ENCODE measurements around the gene MIS18BP1.
"Not testable (repeated sequence)": the region's sequence is repeated elsewhere in the genome, so short reads cannot be mapped to it uniquely, and the experiment has no call there.

MIS18BP1 gene

GRCh38 chr14:45246151-45246550, 6.9 kb downstream of the MIS18BP1 start:
- DNase-seq (ENCODE audit: low read depth in 2 of 2), result no peak

- no peak for DNase-seq (ENCODE audit: low read depth in 2 of 2)
Observed at GRCh38 chr14:45242706-45243105, 10.3 kb downstream of the MIS18BP1 start.

GRCh38 chr14:45238988-45239387, 14.0 kb downstream of the MIS18BP1 start:
- DNase-seq (ENCODE audit: low read depth in 2 of 2), result no peak

- DNase-seq (ENCODE audit: low read depth in 2 of 2), result no peak
Observed at GRCh38 chr14:45227566-45227965, 25.4 kb downstream of the MIS18BP1 start.

GRCh38 chr14:45222485-45223262, 30.3 kb downstream of the MIS18BP1 start:
- DNase-seq (ENCODE audit: low read depth in 2 of 2), result no peak

GRCh38 chr14:45214341-45214740, 38.7 kb downstream of the MIS18BP1 start:
- DNase-seq (ENCODE audit: low read depth in 2 of 2), result not testable (repeated sequence)

- DNase-seq (ENCODE audit: low read depth in 2 of 2), result not testable (repeated sequence)
Observed at GRCh38 chr14:45213716-45214115, 39.3 kb downstream of the MIS18BP1 start.

GRCh38 chr14:45212231-45212630, 40.8 kb downstream of the MIS18BP1 start:
- no peak for DNase-seq (ENCODE audit: low read depth in 2 of 2)

GRCh38 chr14:45211295-45211694, 41.7 kb downstream of the MIS18BP1 start:
- no peak for DNase-seq (ENCODE audit: low read depth in 2 of 2)

GRCh38 chr14:45210159-45210558, 42.8 kb downstream of the MIS18BP1 start:
- no peak for DNase-seq (ENCODE audit: low read depth in 2 of 2)

GRCh38 chr14:45204241-45204640, 48.8 kb downstream of the MIS18BP1 start:
- DNase-seq (ENCODE audit: low read depth in 2 of 2), result no peak

- DNase-seq (ENCODE audit: low read depth in 2 of 2), result no peak
Observed at GRCh38 chr14:45201905-45202304, 51.1 kb downstream of the MIS18BP1 start.

GRCh38 chr14:45199230-45199629, 53.8 kb downstream of the MIS18BP1 start:
- DNase-seq (ENCODE audit: low read depth in 2 of 2), result no peak

GRCh38 chr14:45198551-45198950, 54.5 kb downstream of the MIS18BP1 start:
- DNase-seq (ENCODE audit: low read depth in 2 of 2), result no peak

GRCh38 chr14:45194964-45195363, 58.0 kb downstream of the MIS18BP1 start:
- no peak for DNase-seq (ENCODE audit: low read depth in 2 of 2)

GRCh38 chr14:45185100-45185814, 67.7 kb downstream of the MIS18BP1 start:
- DNase-seq (ENCODE audit: low read depth in 2 of 2), result no peak

GRCh38 chr14:45181806-45182205, 71.2 kb downstream of the MIS18BP1 start:
- no peak for DNase-seq (ENCODE audit: low read depth in 2 of 2)

GRCh38 chr14:45181329-45181728, 71.7 kb downstream of the MIS18BP1 start:
- DNase-seq (ENCODE audit: low read depth in 2 of 2), result no peak

- no peak for DNase-seq (ENCODE audit: low read depth in 2 of 2)
Observed at GRCh38 chr14:45177076-45177475, 75.9 kb downstream of the MIS18BP1 start.

GRCh38 chr14:45169906-45170305, 83.1 kb downstream of the MIS18BP1 start:
- DNase-seq (ENCODE audit: low read depth in 2 of 2), result no peak

GRCh38 chr14:45156067-45156466, 96.9 kb downstream of the MIS18BP1 start:
- DNase-seq (ENCODE audit: low read depth in 2 of 2), result no peak

Data from stimulated activated CD8-positive, alpha-beta memory T cell treated with anti-CD3 and anti-CD28 coated beads, Interleukin-15, amount 100 ng/mL, for 4 hours (primary cell).